ENCODE data around the gene COL5A1. TPM values are rescaled to one million over a fixed set of nuclear protein-coding genes. Genes with fewer than 3 reads are reported as not detected.

The COL5A1 gene
- total RNA-seq, 1 experiment from 2014 or later, result 10.6 TPM

DNA sequence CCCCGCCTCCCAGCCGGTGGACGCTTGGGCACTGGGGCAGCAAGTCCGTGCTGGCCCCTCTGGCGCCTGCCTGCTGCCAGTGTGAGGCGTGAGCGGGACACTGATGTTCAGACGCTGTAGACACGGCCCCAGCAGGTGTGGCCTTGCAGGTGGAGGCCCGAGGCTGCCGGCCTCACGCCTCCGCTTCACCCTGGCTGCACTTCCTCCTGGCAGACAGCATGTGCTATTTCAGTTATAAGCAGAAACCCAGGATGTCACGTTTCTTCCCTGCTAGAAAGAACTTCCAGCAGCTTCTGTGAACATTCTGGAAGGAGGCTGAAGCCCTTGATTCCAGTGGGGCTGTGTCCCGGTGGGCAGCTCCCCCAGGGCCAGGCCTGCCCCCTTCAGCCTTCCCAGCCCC, 124.2 kb downstream of the COL5A1 start:
- intact Hi-C loops (cut with micrococcal nuclease), result no loop called here
- Histone ChIP-seq H3K9me2 (replicated peaks; ENCODE audit: low read length) (no peaks in the 10 kb centered on the region), H3K27ac (ENCODE audit: low read length) (no peak overlapping the region), H3K4me3 (ENCODE audit: low read length) (no peak overlapping the region), H3K79me2 (ENCODE audit: low read length) (no peaks in the 10 kb centered on the region), H3K4me2 (ENCODE audit: low read length) (no peak overlapping the region), H3F3A (ENCODE audit: low read length, unreplicated experiment) (no peaks in the 10 kb centered on the region), H2AFZ (ENCODE audit: low read length) (no peak overlapping the region), H3K9me3 (ENCODE audit: low read length) (no peaks in the 10 kb centered on the region), H3K4me1 (ENCODE audit: insufficient read depth, low read length) (no peaks in the 10 kb centered on the region), H3K36me3 (ENCODE audit: low read depth, low read length) (no peaks in the 10 kb centered on the region), H3K9ac (ENCODE audit: low read length) (no peak overlapping the region), H3K27me3 (ENCODE audit: low read length) (no peaks in the 10 kb centered on the region), H4K20me1 (ENCODE audit: low read length) (no peaks in the 10 kb centered on the region)
- CTCF ChIA-PET, result no interaction called here
- BruUV-seq (replicated peaks), result no TSS peak
- POLR2A ChIA-PET (ENCODE audit: unreplicated experiment), result no interaction called here
- ATAC-seq, result no peak
- TF ChIP-seq EZH2phosphoT487 (IDR thresholded peaks at IDR 0.05; ENCODE audit: borderline replicate concordance, low read length) (no peak), EZH2 (IDR thresholded peaks at IDR 0.05; ENCODE audit: low read length, unreplicated experiment) (no peak)
- TF ChIP-seq, protein P1, sequence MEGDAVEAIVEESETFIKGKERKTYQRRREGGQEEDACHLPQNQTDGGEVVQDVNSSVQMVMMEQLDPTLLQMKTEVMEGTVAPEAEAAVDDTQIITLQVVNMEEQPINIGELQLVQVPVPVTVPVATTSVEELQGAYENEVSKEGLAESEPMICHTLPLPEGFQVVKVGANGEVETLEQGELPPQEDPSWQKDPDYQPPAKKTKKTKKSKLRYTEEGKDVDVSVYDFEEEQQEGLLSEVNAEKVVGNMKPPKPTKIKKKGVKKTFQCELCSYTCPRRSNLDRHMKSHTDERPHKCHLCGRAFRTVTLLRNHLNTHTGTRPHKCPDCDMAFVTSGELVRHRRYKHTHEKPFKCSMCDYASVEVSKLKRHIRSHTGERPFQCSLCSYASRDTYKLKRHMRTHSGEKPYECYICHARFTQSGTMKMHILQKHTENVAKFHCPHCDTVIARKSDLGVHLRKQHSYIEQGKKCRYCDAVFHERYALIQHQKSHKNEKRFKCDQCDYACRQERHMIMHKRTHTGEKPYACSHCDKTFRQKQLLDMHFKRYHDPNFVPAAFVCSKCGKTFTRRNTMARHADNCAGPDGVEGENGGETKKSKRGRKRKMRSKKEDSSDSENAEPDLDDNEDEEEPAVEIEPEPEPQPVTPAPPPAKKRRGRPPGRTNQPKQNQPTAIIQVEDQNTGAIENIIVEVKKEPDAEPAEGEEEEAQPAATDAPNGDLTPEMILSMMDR (conservative IDR thresholded peaks at IDR 0.05; ENCODE audit: low read depth, low read length), result no peak
- DNase-seq, result no peak

DNA sequence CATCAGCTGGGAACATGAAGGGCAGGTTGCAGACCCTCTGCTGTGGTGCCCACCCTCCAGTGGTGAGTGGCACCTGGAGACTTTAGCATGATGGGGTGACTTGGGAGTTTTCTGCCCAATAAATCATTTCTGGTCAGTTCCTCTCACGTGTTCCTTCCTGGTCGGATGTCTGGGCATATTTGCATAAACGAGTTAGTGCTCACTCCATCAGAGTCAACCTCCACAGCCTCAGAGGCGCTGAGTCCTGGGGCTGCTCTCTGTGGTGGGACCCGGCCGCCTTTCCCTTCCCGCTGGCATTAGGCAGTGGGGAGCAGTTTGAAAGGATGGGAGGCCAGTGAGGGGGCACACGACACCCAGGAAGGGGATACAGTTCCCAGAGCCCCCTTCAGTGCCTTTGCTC, 125.0 kb downstream of the COL5A1 start:
- H3K4me1 ChIP-seq (ENCODE audit: insufficient read depth, low read length), result no peaks in the 10 kb centered on the region
- H3K79me2 ChIP-seq (ENCODE audit: low read length), result no peaks in the 10 kb centered on the region
- no peak overlapping the region for H3K9ac ChIP-seq (ENCODE audit: low read length)
- ChIA-PET CTCF (no interaction called here), POLR2A (ENCODE audit: unreplicated experiment) (no interaction called here)
- no peaks in the 10 kb centered on the region for H3K9me2 ChIP-seq (replicated peaks; ENCODE audit: low read length)
- no peak for DNase-seq
- intact Hi-C loops (cut with micrococcal nuclease), result no loop called here
- H3K27ac ChIP-seq (ENCODE audit: low read length), result no peak overlapping the region
- no peak overlapping the region for H2AFZ ChIP-seq (ENCODE audit: low read length)
- H3K27me3 ChIP-seq (ENCODE audit: low read length), result no peaks in the 10 kb centered on the region
- no peak for ATAC-seq
- BruUV-seq (replicated peaks), result no TSS peak
- H3K4me3 ChIP-seq (ENCODE audit: low read length), result no peak overlapping the region
- H3F3A ChIP-seq (ENCODE audit: low read length, unreplicated experiment), result no peaks in the 10 kb centered on the region
- H3K9me3 ChIP-seq (ENCODE audit: low read length), result no peaks in the 10 kb centered on the region
- no peaks in the 10 kb centered on the region for H4K20me1 ChIP-seq (ENCODE audit: low read length)
- no peak for TF ChIP-seq EZH2phosphoT487 (IDR thresholded peaks at IDR 0.05; ENCODE audit: borderline replicate concordance, low read length)
- TF ChIP-seq EZH2 (IDR thresholded peaks at IDR 0.05; ENCODE audit: low read length, unreplicated experiment), result no peak
- TF ChIP-seq, protein P1 (conservative IDR thresholded peaks at IDR 0.05; ENCODE audit: low read depth, low read length), result no peak
- no peaks in the 10 kb centered on the region for H3K36me3 ChIP-seq (ENCODE audit: low read depth, low read length)
- H3K4me2 ChIP-seq (ENCODE audit: low read length), result no peak overlapping the region

- H3K9me2 ChIP-seq (replicated peaks; ENCODE audit: low read length), result no peaks in the 10 kb centered on the region
- intact Hi-C loops (cut with micrococcal nuclease), result no loop called here
- no peaks in the 10 kb centered on the region for H3K4me1 ChIP-seq (ENCODE audit: insufficient read depth, low read length)
- no TSS peak for BruUV-seq (replicated peaks)
- H3F3A ChIP-seq (ENCODE audit: low read length, unreplicated experiment), result no peaks in the 10 kb centered on the region
- TF ChIP-seq EZH2phosphoT487 (IDR thresholded peaks at IDR 0.05; ENCODE audit: borderline replicate concordance, low read length) (no peak), EZH2 (IDR thresholded peaks at IDR 0.05; ENCODE audit: low read length, unreplicated experiment) (no peak)
- TF ChIP-seq, protein P1 (conservative IDR thresholded peaks at IDR 0.05; ENCODE audit: low read depth, low read length), result no peak
- H3K36me3 ChIP-seq (ENCODE audit: low read depth, low read length), result no peaks in the 10 kb centered on the region
- H3K27ac ChIP-seq (ENCODE audit: low read length), result no peak overlapping the region
- CTCF ChIA-PET, result no interaction called here
- H4K20me1 ChIP-seq (ENCODE audit: low read length), result no peaks in the 10 kb centered on the region
- H3K27me3 ChIP-seq (ENCODE audit: low read length), result no peaks in the 10 kb centered on the region
- H3K9ac ChIP-seq (ENCODE audit: low read length), result no peak overlapping the region
- no peaks in the 10 kb centered on the region for H3K79me2 ChIP-seq (ENCODE audit: low read length)
- H3K9me3 ChIP-seq (ENCODE audit: low read length), result no peaks in the 10 kb centered on the region
- ATAC-seq (no peak), DNase-seq (no peak)
- H2AFZ ChIP-seq (ENCODE audit: low read length), result no peak overlapping the region
- H3K4me3 ChIP-seq (ENCODE audit: low read length), result no peak overlapping the region
- POLR2A ChIA-PET (ENCODE audit: unreplicated experiment), result no interaction called here
- no peak overlapping the region for H3K4me2 ChIP-seq (ENCODE audit: low read length)
Measured at GRCh38 chr9:134768332-134768708, 126.7 kb downstream of the COL5A1 start.
